ENCODE data around the gene GLDN.

The GLDN gene

DNA sequence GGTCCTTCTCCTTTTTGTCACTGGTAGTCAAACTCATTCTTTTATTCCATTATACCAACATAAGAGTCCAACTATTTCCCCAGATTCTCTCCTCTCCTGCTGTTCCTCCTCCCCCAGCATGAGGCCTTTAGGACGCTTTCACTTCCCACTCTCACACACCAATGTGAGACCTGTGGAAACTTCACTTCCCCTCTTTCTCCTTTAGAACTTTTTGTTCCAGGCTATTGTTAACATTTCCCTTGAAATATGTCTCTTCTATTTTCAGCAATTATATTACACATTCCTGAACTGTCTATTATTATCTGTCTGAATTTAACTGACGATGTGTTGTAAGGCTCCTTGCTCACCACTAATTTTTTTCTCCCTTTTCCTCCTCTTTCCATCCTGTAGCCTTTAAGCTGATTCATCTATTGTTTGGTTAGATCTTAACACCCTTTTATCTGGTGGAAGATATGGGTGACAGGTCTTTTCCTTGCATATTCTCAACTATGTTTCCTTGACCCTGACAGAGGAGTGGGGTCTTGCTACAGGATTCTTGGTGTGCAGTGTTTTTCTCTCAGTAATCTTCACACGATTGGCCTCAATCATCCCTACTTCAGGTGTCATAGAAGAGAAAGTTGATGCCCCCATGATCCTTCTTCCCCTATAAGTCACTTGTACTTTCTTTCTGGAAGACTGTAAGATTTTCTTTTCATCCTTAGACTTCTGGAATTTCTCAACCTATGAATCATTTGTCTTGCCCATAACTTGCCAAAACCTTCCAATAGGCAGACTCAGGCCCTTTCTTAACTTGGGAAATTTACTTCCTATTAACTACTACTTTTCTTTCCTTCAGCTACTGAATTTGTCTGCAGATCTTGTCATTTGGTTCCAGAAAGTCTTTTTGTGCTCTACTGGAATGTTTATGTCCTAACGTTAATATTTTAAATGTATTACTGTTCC, 9.0 kb upstream of the GLDN start:
- TF ChIP-seq, protein P1, sequence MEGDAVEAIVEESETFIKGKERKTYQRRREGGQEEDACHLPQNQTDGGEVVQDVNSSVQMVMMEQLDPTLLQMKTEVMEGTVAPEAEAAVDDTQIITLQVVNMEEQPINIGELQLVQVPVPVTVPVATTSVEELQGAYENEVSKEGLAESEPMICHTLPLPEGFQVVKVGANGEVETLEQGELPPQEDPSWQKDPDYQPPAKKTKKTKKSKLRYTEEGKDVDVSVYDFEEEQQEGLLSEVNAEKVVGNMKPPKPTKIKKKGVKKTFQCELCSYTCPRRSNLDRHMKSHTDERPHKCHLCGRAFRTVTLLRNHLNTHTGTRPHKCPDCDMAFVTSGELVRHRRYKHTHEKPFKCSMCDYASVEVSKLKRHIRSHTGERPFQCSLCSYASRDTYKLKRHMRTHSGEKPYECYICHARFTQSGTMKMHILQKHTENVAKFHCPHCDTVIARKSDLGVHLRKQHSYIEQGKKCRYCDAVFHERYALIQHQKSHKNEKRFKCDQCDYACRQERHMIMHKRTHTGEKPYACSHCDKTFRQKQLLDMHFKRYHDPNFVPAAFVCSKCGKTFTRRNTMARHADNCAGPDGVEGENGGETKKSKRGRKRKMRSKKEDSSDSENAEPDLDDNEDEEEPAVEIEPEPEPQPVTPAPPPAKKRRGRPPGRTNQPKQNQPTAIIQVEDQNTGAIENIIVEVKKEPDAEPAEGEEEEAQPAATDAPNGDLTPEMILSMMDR (IDR thresholded peaks at IDR 0.05; ENCODE audit: insufficient read depth, low read depth, low read length, missing control alignments), result no peak
- no peak for DNase-seq (ENCODE audit: low read depth)
- no peak overlapping the region for H3K4me3 ChIP-seq (ENCODE audit: low read depth, low read length)

DNA sequence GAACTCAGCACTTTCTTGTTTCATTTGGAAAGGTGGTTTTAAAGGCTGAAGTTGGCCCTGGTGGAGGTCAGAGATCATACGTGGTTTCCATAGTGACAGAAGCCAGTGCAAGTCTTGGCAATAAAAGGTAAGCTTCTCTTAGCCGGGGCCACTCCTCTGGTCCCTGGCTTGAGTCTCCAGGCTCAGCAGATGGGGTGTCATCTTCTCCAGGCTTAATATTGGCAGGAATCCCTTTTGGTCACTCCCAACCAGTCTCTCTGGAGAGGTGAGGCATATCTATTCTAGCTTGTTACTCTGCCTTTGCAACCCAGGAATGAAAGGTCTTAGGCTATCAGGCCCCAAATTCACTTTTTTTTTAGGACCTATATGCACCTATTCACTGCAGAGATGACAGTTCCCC, 7.9 kb upstream of the GLDN start:
- TF ChIP-seq, protein P1 (IDR thresholded peaks at IDR 0.05; ENCODE audit: insufficient read depth, low read depth, low read length, missing control alignments), result no peak
- H3K4me3 ChIP-seq (ENCODE audit: low read depth, low read length), result no peak overlapping the region
- DNase-seq (ENCODE audit: low read depth), result no peak

DNA sequence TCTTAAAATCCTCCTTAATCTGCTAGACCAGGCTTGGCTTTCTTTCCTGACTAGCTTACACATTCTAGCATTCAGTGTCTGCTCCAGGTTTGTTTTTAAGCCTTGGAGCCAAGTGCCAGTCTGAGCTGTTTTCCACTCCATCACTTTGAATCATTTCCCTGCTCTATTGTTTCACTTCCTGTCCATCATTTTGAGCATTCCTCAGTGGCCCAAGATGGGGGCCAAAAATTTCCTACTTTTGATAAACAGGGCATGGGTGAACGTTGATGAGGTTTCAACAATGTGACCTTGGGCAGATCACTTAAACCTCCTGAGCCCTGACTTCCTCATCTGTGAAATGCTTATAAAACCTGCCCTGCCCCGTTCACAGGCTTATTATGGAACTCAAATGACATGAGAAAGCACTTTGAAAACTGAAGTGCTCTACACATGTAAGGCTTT, 7.4 kb upstream of the GLDN start:
- DNase-seq (ENCODE audit: low read depth), result no peak
- TF ChIP-seq, protein P1 (IDR thresholded peaks at IDR 0.05; ENCODE audit: insufficient read depth, low read depth, low read length, missing control alignments), result no peak
- no peak overlapping the region for H3K4me3 ChIP-seq (ENCODE audit: low read depth, low read length)

DNA sequence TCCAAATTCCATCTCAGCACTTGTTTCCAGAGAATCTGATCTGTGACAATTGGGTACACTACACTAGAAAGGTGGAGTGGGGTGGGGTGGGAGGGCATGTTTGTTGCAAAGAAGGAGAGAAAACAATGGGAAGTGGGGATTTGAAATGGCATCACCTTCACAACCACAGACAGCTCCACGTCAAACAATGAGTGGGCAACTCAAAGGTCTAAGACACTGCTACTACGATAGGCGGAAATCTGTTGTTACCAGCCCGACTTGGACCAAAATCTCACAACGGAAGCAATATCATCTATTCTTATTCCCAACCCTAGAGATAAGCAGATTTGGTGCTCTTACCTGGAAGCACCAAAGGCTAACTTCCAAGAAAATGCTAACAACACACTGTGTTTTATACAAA, 6.4 kb upstream of the GLDN start:
- H3K4me3 ChIP-seq (ENCODE audit: low read depth, low read length), result no peak overlapping the region
- no peak for DNase-seq (ENCODE audit: low read depth)
- TF ChIP-seq, protein P1 (IDR thresholded peaks at IDR 0.05; ENCODE audit: insufficient read depth, low read depth, low read length, missing control alignments), result no peak

DNA sequence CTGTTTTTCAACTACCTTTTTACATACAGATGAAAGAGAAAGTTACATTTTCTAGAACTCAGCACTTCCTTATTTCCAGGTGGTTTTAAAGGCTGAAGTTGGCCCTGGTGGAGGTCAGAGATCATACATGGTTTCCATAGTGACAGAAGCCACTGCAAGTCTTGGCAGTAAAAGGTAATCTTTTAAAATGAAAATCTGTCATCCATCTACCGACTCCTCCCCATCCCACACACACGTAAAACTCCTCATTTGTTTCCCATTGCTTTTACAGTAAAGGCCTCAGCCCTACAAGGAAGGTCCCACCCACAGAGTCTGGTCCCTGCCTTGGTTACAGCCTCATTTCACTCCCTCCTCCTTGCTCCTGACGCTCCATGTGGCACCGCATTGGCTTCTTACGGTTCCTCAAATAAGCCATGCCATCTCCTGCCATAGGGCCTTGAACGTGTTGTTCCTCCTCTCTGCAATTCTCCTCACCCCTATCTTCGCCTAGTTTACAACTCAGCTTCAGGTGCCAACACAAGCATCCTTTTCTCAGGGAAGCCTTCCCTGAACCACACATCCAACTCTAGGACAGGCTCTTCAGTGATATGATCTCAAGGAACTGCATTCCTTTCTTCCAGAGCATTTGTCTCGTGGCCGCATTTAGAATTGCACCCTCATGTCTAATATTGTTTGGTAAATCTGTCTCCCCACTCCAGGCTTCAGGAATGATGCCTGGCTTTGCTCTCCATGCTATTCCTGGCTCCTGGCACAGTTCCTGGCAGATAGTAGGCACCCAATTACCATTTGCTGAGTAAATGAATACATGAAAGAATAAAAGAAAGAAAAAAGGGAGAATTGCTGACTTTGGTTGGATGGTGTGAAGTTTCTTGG, 5.7 kb upstream of the GLDN start:
- no peak overlapping the region for H3K4me3 ChIP-seq (ENCODE audit: low read depth, low read length)
- TF ChIP-seq, protein P1 (IDR thresholded peaks at IDR 0.05; ENCODE audit: insufficient read depth, low read depth, low read length, missing control alignments), result no peak
- DNase-seq (ENCODE audit: low read depth), result peak; percentile 59

DNA sequence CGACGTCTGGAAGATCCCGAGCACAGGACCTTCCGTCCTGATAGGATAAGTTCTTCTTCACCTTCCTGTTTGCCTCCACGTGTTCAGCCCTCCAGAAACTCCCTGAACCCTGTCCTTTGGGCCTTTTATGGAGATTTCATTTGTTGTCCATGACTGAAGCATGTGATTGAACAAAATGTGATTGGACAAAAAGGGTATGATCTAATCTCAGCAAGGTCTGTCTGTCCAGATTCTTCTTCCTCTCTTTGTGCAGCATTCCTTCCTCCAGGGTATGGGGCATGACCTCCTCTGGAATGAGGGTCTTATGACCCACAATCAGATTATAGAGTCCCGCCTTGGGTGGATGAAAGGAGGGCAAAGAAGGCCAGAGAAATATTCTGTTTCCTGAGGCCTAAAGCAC, 3.0 kb upstream of the GLDN start, which contains the start of gene CYP19A1:
CYP19A1 (minus strand) TSS at position 101 of the 400 bp plus-strand sequence. CDS start 95,684 bp downstream, outside the sequence.
- TF ChIP-seq, protein P1 (IDR thresholded peaks at IDR 0.05; ENCODE audit: insufficient read depth, low read depth, low read length, missing control alignments), result no peak
- H3K4me3 ChIP-seq (ENCODE audit: low read depth, low read length), result no peak within 1 kb of the TSS
- DNase-seq (ENCODE audit: low read depth), result no peak

All from GM12865 (cell line).